ENCODE results near the gene ZSCAN5B. TPM values are rescaled to one million over a fixed set of nuclear protein-coding genes. Genes with fewer than 3 reads are reported as not detected.

The ZSCAN5B gene
- total RNA-seq = not detected in 2 replicates

GRCh38 chr19:56197646-56198045, at the start of gene ZSCAN5B:
TSS of gene ZSCAN5B (minus strand) at chr19:56197783. CDS start at chr19:56193052, 4,731 bp downstream.

GRCh38 chr19:56201973-56202372, 4.4 kb upstream of the ZSCAN5B start, which contains the start of gene ZSCAN5C:
TSS of gene ZSCAN5C (plus strand) at chr19:56202273. CDS start at chr19:56205914, 3,641 bp downstream.

GRCh38 chr19:56175861-56176307, 21.7 kb downstream of the ZSCAN5B start, which contains the start of gene GALP:
TSS of gene GALP (plus strand) at chr19:56176008. CDS start at chr19:56177109, 1,101 bp downstream.

GRCh38 chr19:56140583-56141416, 56.8 kb downstream of the ZSCAN5B start, which contains the start of gene ZNF444:
TSS of gene ZNF444 (plus strand) at chr19:56141287. CDS start at chr19:56146912, 5,625 bp downstream.

Other genes with a start within 250 kb of the ZSCAN5B start
- gene NLRP8, start 250.0 kb downstream of the ZSCAN5B start, total RNA-seq = not detected in 2 replicates
- gene NLRP5, start 211.0 kb downstream of the ZSCAN5B start, total RNA-seq = not detected in 2 replicates
- 21.7 and 29.7 TPM in 2 replicates for gene ZNF787, start 76.5 kb downstream of the ZSCAN5B start, total RNA-seq
- 15.7 and 20.4 TPM in 2 replicates for gene ZNF444, start 56.5 kb downstream of the ZSCAN5B start, total RNA-seq
- not detected in 2 replicates for gene GALP, start 21.8 kb downstream of the ZSCAN5B start, total RNA-seq
- not detected in 2 replicates for gene ZSCAN5C, start 4.5 kb upstream of the ZSCAN5B start, total RNA-seq
- gene EDDM13, start 75.0 kb upstream of the ZSCAN5B start, total RNA-seq = not detected in 2 replicates
- gene ZSCAN5A, start 117.1 kb upstream of the ZSCAN5B start, total RNA-seq = 5.9 and 8.5 TPM in 2 replicates
- gene ZNF582, start 195.8 kb upstream of the ZSCAN5B start, total RNA-seq = 3.0 and 3.9 TPM in 2 replicates
- gene ZNF583, start 206.5 kb upstream of the ZSCAN5B start, total RNA-seq = 6.6 and 7.4 TPM in 2 replicates

Measured in smooth muscle cell of the umbilical artery (primary cell).